ENCODE results near the gene LIX1.
"Not testable (repeated sequence)": the region's sequence is repeated elsewhere in the genome, so short reads cannot be mapped to it uniquely, and the experiment has no call there.

Gene LIX1

DNA sequence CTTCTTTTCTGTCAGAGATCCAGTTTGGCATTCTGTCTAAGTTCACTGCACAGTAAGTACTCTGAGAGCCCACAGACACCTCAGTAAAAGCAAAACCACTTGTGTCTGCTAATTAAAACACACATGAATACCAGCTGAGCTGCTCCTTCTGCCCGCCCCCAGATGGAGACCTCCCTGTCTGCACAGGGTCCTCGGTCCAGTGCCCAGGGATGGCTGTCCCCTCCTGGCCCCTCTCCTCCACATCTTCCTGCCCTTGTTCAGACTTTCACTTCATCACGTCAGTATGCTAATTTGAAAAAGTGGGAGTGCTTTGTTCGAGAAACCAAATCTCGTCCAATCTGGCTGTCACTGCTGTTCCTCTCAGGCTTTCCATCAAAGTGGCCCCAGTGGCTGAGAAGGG lies 43.5 kb downstream of the LIX1 start:
- no peak for FAIRE-seq

DNA sequence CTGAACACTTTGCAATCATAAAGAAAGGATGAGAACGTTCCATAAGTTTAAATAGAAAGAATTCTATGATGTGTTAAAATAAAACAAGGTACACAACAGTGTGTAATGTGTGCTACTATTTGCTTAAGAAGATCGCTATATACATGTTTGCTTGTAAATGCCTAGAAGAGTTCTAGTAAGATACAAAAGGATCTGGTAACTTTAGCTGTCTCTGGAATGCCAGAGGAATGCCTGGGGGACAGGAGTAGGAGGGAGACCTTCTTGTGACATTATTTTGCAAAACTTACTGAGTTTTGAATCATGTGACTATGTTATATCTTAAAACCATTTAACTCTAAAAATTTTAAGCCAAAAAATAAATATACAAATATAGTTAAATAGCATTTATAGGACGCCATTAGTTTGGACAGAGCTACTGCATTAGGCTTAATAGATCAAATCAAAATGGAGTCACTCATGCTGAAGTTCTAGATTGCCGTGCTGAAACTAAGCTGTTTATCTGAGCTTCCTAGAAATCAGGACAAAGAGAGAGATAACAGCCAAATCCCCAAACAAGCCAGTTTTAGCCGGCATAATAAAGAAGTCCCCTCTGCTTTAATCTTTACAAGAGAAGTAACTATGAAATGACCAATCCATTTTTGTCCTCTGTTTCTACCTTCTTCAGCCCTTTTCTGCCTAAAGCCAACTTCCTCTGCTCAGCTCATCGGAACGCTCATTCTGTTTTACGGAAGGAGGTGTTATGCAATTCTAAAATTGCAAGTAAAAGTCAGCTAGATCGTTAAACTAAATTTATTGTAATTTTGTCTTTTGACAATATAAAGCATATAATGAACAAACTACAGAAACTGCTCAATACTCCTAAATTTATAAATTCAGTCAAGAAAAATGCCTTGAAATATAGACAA lies 44.8 kb downstream of the LIX1 start:
- no peak for FAIRE-seq

DNA sequence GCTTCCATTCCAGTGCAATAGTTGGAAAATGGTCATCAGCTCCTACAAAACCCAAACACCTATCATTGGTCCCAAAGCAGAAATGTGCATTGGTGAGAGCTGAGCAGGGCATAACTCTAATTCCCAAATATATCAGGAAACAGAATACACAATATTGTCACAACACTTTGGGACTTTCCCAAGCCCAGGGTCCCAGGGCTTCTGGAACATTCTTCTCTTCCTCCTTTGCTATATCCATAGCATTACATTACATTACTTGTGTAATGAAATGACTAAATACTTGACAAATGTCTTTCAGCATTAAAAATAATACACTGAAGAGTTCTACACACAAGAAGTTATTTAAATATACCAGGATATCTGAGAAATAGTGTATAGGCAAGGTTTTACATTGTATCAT lies 45.6 kb downstream of the LIX1 start:
- FAIRE-seq = no peak

DNA sequence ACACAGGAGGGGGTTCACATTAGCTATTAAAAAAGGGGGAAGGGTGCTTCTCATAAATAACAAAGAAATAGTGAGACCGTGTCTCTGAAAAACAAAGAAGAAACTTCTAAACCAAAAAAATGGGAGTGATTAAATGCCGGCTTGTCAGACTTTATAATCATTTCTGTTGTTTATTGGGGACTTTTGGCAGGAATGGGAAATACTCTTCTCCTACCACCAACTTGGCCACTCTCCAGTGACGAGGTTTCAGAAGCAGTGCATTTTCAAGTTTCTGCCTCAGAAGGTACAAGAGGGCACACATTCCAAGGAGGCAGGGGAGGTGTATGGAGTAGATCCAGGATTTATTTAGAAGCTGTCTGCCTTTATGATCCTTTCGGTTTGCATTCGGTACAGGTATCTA lies 46.2 kb downstream of the LIX1 start:
- FAIRE-seq = no peak

DNA sequence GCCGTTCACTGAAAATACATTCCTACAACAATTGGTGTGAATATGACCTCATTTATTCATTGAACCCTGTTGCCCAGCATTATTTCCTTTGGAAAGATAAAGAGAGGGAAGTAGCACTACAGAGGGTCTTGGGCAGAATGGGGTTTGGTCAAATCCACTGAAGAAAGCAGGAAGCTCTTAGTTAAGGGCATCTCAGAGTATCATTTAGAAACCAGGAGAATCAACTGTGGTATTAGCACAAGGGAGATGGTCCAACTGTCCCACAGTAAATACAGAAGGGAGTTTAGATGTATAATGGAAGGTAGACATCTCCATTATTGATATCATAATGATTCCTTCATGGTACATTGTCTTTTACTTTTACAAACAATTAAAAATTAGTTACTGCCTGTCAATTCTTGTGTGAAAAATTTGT lies 47.1 kb downstream of the LIX1 start:
- no peak for FAIRE-seq

DNA sequence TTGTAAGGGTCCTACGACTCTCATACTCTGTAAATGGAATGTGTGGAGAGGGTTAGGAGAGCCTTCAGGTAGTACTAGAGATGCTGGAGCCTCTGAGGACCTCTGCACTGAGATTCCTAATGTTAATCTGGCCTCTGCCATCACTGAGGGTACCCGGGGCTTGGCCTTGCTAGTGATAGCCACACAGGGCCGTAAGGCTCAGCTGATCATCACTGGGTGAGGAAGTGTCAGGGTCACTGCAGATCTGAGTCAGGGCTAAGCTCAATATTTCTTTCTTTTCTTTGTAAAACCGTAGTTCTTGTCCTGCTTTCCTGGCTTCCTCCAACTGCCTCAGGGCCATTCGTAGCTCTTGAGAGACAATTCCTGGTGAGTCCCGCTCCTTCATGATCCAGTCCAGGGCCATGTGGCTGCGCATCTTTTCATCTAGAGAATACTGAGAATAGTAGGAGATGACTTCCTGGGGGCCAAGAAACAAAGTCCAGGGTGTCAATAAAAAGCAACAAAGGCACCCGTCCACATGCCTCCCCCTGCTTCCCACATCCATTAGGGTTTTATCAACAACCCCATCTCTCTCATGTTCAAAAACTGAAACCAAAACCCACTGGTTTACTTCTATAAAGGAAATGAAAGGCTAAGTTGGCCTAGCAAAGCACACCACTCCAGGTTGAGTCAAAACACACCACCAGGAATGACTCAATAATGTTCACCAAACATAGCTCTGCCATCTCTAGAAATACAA lies 47.7 kb downstream of the LIX1 start:
- no peak for FAIRE-seq

DNA sequence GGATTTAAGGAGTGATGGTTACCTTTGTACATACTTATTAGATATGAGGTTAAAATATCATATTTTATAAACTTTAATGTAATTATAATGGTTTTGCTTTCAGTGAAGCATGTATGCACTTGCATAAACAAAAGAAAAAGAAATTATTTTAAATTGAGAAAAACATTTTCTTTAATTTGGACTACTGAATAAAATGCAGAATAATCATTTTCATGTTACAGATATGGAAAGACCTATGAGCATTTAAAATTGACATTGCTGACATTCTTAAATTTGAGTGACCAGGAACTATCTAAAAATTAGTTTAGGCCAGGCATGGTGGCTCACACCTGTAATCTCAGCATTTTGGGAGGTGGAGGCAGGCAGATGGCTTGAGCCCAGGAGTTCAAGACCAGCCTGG lies 49.2 kb downstream of the LIX1 start:
- peak; percentile 6 for FAIRE-seq

DNA sequence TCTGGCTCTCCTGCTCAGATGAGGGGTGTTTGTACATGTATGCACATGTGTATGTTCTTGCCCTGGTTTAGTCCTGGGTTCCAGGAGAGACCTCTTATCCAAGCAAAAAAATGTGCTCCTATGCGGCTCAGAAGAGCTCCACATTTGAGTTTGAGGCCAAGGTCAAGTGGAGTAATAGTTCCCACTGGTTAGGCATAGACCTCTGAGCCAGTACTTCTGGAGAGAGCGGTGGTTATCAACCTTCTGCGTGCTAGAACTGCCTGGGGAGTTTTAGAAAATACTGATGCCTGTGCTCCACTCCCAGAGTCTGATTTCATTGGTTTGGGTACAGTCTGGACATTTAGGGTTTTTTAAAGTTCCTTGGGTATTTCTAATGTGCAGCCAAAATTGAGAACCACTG lies 51.5 kb downstream of the LIX1 start:
- FAIRE-seq = no peak

DNA sequence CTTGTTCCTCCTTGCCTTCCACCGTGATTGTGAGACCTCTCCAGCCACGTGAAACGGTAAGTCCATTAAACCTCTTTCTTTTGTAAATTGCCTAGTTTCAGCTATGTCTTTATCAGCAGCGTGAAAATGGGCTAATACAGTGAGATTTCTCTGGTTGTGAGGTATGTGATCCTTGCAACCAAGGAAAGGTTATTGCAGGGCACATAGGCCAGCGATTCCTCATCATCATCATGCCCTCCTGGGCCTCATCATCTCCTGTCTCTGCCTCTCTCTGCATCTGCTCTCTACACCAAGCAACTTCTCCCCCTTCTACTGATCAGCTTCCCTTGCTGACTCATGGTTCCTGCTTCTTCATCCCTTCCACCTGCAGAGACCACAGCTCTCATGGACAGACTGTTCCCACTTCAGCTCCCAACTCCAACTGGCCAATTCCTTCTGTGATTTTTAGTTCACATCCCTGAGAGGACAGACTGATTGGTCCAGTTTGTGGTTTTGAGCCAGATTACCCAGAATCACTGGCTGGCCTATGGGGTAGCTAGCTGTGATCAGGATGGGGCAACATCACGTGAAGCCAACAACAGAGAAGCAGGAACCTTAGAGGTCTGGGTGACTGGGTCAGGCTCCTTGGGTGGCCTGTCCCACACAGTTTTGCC lies 53.1 kb downstream of the LIX1 start:
- FAIRE-seq = no peak

DNA sequence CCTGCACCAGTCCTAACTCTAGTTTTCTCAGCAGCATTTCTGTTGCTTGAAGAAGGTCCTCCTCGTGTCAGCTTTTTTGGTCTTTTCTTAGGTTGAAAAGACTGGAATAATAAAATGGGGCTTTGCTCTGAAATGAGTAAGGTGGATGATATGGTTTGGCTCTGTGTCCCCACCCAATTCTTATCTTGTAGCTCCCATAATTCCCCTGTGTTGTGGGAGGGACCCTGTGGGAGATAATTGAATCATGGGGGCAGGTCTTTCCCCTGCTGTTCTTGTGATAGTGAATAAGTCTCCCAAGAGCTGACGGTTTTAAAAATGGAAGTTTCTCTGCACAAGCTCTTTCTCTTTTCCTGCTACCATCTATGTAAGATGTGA lies 53.6 kb downstream of the LIX1 start:
- FAIRE-seq = no peak

DNA sequence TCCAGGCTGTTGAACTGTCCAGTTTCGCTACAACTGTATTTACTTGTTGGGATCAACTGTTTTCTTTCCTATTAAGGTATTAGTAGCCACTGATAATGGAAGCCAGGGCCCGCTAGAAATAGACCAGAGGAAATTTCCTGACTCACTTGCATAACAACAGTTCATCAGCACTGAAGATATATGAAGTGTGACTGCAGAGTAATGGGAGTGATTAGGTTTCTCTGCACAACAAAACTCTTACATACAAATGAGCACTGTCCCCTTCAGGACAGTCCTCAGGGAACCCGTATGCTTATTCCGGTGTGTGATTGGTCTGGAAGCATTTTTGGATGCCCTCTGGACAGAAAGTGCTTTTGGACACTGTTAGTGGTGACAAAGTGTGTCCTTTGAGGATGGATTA lies 55.3 kb downstream of the LIX1 start:
- no peak for FAIRE-seq

DNA sequence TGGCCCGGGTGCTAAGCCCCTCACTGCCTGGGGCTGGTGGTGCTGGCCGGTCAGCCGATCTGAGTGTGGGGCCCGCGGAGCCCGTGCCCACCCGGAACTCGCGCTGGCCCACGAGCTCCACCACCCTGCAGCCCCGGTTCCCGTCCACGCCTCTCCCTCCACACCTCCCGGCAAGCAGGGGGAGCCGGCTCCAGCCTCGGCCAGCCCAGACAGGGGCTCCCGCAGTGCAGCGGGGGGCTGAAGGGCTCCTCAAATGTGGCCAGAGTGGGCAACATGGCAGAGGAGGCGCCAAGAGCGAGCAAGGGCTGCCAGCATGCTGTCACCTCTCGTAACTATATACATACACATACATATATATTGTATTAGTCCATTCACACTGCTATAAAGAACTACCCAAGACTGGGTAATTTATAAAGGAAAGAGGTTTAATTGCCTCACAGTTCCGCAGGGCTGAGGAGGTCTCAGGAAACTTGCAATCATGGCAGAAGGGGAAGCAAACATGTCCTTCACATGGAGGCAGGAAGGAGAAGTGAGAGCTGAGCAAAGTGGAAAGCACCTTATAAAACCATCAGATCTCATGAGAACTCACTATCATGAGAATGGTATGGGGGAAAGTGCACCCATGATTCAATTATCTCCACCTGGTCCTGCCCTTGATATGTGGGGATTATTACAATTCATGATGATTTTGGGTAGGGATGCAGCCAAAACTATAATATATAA lies 56.8 kb downstream of the LIX1 start:
- no peak for FAIRE-seq

DNA sequence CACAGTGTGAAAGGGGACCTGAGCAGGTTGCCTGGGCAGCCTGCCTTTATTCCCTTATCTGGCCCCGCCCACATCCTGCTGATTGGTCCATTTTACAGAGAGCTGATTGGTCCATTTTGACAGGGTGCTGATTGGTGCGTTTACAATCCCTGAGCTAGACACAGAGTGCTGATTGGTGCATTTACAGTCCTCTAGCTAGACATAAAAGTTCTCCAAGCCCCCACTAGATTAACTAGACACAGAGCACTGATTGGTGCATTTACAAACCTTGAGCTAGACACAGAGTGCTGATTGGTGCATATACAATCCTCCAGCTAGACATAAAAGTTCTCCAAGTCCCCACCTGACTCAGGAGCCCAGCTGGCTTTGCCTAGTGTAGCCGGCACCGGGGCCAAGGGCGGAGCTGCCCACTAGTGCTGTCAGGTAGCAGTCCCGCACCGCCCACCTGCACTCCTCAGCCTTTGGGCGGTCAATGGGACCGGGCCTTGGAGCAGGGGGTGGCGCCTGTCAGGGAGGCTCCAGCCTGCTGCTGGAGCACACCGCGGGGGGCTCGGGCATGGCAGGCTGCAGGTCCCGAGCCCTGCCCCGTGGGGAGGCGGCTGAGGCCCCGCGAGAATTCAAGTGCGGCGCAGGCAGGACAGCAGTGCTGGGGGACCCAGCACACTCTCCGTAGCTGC lies 57.5 kb downstream of the LIX1 start:
- not testable (repeated sequence) for FAIRE-seq

DNA sequence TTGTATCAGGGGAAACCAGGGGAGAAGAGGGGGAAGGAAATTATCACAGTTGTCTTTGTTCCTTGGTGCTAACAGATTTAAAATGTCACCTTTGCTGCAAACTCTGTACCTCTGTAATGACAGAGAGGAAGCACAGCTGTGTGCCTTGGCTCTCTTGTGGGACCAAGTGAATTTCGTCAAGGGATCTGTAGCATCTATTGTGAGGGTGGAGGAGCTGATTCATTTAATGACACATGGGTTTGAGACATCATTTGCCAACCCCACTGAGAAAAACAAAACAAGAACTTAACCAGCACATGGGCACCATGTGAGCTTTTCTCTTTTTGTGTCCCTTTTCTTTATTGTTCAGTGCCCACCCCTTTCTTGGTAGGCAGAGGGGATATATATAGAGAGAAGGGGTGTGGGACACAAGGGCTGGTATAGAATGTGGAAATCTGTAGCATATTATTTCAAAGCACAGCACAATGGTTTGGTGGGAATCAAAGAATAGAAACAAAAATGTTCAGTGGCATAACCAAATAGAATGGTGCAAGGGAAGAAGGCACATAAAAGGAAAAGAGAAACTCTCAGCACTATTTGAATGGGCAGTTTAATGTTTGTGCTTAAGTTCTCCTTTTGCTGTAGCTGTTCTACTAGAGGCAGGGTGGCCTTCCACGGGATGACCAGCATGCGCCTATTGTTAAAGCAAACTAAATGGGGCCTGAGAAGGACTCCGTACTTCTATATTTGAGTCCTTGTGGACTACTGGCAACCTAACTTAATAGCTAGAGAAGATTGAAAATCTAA lies 63.3 kb downstream of the LIX1 start:
- no peak for FAIRE-seq

DNA sequence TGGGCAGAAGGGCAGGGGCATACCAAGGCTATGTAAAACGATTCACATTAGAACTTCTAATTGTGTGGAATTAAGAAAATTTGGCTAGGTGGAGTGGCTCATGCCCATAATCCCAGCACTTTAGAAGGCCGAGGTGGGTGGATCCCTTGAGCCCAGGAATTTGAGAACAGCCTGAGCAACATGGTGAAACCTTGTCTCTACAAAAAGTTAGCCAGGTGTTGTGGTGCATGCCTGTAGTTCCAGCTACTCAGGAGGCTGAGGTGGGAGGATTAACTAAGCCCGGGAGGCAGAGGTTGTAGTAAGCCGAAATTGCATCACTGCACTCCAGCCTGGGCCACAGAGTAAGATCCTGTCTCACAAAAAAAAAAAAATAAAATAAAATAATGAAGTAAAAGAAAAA lies 65.2 kb downstream of the LIX1 start:
- FAIRE-seq = no peak

DNA sequence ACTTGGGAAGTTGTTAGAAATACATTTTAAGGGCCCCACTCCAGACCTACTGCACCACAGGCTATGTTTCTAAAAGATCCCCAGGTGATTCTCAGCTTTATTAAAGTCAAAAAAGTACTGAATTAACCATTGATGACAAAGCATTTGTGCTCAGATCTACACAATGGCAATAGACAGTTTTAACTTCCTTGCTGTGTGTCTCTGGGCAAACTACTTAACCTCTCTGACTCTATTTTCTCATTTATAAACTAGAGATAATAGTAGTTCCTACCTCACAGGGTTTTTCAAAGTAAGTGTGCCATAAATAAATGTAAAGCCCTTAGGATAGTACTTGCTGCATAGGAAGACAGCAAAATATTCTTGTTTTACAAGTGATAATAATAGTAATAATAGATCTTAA lies 66.3 kb downstream of the LIX1 start:
- no peak for FAIRE-seq

DNA sequence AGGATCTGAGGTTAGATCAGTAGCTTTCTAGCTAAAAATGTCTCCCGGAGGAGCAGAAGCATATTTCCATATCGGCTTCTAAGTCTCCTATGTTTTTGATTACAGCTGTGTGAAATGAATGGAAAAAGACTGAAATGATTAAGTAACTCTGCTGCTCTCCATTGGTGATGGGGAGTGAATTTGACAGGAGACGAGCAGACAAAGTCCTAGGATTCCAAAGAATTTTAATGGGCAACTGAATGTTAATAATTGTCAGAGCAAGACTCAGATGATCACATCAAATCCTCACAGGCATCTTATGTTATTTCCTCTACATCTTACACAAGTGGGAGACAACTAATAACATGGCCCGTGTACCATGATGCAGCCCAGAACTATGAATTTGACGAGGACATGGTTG lies 66.8 kb downstream of the LIX1 start:
- no peak for FAIRE-seq

DNA sequence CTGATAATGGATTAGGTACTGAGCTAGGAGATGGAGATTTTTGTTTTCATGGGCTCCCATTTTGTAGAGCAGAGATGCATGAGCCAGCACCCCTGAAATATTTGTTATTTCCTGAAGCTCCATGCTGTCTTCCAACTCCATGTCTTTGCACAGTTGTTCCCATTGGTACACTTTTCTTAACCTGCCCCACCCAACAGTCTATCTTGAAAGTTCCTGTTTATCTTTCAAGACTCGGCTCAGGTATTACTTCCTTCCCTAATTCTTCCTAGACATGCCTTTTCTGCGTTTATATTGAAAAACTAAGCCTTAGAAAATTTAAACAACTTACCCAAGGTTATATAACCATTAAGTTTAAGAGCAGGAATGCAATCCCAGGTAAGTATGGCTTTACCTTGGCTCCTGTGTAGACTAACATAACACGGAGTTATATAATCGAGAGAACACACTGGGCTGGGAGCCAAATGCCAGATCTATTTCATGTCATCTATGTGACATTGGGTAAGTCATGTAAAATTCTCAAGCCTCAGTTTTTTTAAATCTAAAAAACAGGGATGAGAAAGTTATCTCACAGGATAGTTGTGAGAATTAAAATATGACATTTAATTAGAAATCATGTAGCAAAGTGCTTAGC lies 67.4 kb downstream of the LIX1 start:
- FAIRE-seq = no peak

DNA sequence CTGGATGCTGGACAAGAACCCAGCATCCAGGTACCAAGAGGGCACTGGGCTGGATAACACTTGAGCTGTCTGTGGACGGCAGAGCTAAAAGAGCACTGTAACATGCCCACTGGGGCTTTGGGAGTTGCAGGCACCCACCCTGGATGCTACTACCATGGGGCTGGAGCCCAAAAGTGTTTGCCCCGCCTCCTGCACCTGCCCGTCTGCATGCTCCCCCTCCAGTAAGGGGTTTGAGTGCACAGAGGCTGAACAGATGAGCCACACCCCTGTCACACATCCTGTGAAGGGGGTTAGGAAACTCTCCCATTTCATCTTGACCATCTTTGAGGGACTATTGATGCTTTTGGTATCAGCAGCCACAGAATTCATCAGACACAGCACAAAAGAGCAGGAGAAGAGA lies 69.0 kb downstream of the LIX1 start:
- FAIRE-seq = no peak

DNA sequence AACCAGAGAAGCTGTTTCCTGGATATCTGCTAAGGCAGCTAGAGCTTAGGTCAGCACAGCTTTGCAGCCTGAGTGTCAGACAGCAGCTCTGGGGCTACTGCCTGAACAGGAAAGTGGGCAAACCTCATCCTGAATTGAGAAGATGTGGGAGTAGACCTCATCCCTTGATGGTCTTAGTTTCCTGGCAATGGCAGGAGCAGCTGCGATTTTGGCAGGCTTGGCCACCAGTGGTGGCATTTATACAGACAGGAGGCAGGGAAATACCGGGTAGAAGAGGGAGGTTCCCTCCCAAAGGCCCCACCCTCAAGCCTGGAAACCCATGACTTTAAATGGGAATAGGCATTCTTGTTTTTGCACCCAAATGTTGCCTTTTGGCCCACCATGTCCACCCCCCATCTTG lies 69.7 kb downstream of the LIX1 start:
- FAIRE-seq = no peak

DNA sequence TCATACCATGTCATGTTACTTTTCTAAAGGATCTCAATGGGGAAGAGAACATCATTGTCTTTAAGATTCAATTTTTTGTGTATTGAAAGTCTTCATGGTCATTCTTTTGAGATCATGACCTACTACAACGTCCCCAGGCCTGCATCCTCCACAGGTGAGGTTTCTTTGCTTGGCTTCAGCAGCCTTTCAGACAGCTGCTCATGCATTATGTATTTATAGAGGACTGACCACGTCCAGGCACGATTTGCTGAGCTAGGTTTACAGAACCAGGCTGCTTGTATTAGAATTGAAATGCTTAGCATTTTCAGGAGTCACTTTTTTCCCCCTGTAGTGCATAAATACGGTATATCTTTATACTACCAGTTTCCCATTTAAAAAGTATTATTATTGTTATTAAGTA lies 70.4 kb downstream of the LIX1 start:
- FAIRE-seq = no peak
